IMR-90 (cell line): ENCODE measurements around the gene SLC38A9. TPM values are rescaled to one million over a fixed set of nuclear protein-coding genes. Genes with fewer than 3 reads are reported as not detected.

Experiments used
- ATAC-seq: fragments of 200-7000 bp; cut with Tn5 transposase; 2 replicates; pipeline ENCODE4 v1.9.1; 2020; ENCODE audit warnings: low read depth, mild to moderate bottlenecking, moderate library complexity
- BruUV-seq: library from RNA; stranded (reverse); fragments of 400-500 nt; replicated peaks from 2 replicates; lab custom pipeline; 2021; lab: Mats Ljungman, UMichigan
- CTCF ChIA-PET: fragments of 300-600 bp; formaldehyde crosslinking; extraction: SDS; loops from one replicate; lab custom pipeline; 2021; ENCODE audit warnings: antibody characterized with exemption; lab: Yijun Ruan, JAX
- POLR2A ChIA-PET: fragments of 300-600 bp; sonication (Branson Sonifier 250); formaldehyde crosslinking; loops from one replicate; lab custom pipeline; 2022; ENCODE audit warnings: antibody characterized with exemption; ENCODE audit not compliant: unreplicated experiment; lab: Charles Lee
- DNase-seq: peaks from one replicate; pipeline ENCODE4 v3.0.0; 2013
- H2AFZ ChIP-seq: replicated peaks from 2 replicates; pipeline ENCODE3; 2013; ENCODE audit warnings: low read length, mild to moderate bottlenecking; ENCODE audit not compliant: poor library complexity
- H2AK5ac ChIP-seq: 2 replicates; pipeline ENCODE4 v1.6.1; 2013; ENCODE audit warnings: low read depth, low read length, inconsistent platforms
- H2AK9ac ChIP-seq: replicated peaks from 2 replicates; pipeline ENCODE3; 2013; ENCODE audit warnings: mild to moderate bottlenecking, low read depth, low read length, moderate library complexity; ENCODE audit not compliant: poor library complexity
- H2BK120ac ChIP-seq: 2 replicates; pipeline ENCODE4 v1.6.1; 2013; ENCODE audit warnings: low read depth, low read length, inconsistent platforms
- H2BK15ac ChIP-seq: 3 replicates; pipeline ENCODE4 v1.6.1; 2013; ENCODE audit warnings: low read depth, low read length, inconsistent platforms
- H2BK20ac ChIP-seq: 2 replicates; pipeline ENCODE4 v1.6.1; 2013; ENCODE audit warnings: low read depth, mild to moderate bottlenecking, inconsistent platforms, low read length, moderate library complexity
- H2BK5ac ChIP-seq: 2 replicates; pipeline ENCODE4 v1.6.1; 2013; ENCODE audit warnings: mild to moderate bottlenecking, low read depth, low read length, inconsistent platforms; ENCODE audit not compliant: poor library complexity, severe bottlenecking
- H3K14ac ChIP-seq: replicated peaks from 2 replicates; pipeline ENCODE4 v1.6.1; 2013; ENCODE audit warnings: low read depth, low read length, inconsistent platforms
- H3K18ac ChIP-seq: 2 replicates; pipeline ENCODE4 v1.6.1; 2013; ENCODE audit warnings: low read depth, low read length, control low read depth
- H3K23ac ChIP-seq: 2 replicates; pipeline ENCODE4 v1.6.1; 2013; ENCODE audit warnings: low read depth, low read length, inconsistent platforms
- H3K27ac ChIP-seq: 2 replicates; pipeline ENCODE4 v1.5.1; 2013; ENCODE audit warnings: mild to moderate bottlenecking, control low read depth, low read length; ENCODE audit not compliant: insufficient read depth
- H3K27me3 ChIP-seq: 2 replicates; pipeline ENCODE4 v1.6.1; 2013; ENCODE audit warnings: low read length; ENCODE audit not compliant: control insufficient read depth, insufficient read depth
- H3K36me3 ChIP-seq: 2 replicates; pipeline ENCODE4 v1.6.1; 2013; ENCODE audit warnings: low read length, mixed read lengths; ENCODE audit not compliant: control insufficient read depth, insufficient read depth
- H3K4ac ChIP-seq: 2 replicates; pipeline ENCODE4 v1.6.1; 2013; ENCODE audit warnings: low read depth, low read length, inconsistent platforms
- H3K4me1 ChIP-seq: 2 replicates; pipeline ENCODE4 v1.6.1; 2013; ENCODE audit warnings: low read length, mixed read lengths; ENCODE audit not compliant: control insufficient read depth, insufficient read depth
- H3K4me2 ChIP-seq: 2 replicates; pipeline ENCODE4 v1.6.1; 2013; ENCODE audit warnings: low read depth, mild to moderate bottlenecking, control low read depth, low read length, moderate library complexity
- H3K4me3 ChIP-seq: 2 replicates; pipeline ENCODE4 v1.5.1; 2013; ENCODE audit warnings: low read depth, mild to moderate bottlenecking, control low read depth, low read length, moderate library complexity; ENCODE audit not compliant: insufficient read depth
- H3K56ac ChIP-seq: 2 replicates; pipeline ENCODE4 v1.6.1; 2013; ENCODE audit warnings: low read length, inconsistent platforms; ENCODE audit not compliant: insufficient read depth; ENCODE audit errors: extremely low read depth
- H3K79me1 ChIP-seq, 2 experiments: 2 replicates each; pipeline ENCODE4 v1.6.1; 2013; ENCODE audit warnings: low read length in 2 of 2, inconsistent platforms in 1 of 2, low read depth in 1 of 2
- H3K9ac ChIP-seq: 2 replicates; pipeline ENCODE4 v1.6.1; 2013; ENCODE audit warnings: low read depth, low read length, control low read depth
- H3K9me1 ChIP-seq: 2 replicates; pipeline ENCODE4 v1.6.1; 2013; ENCODE audit warnings: low read length, inconsistent platforms; ENCODE audit not compliant: insufficient read depth
- H3K9me3 ChIP-seq: 2 replicates; pipeline ENCODE4 v1.6.1; 2013; ENCODE audit warnings: low read length; ENCODE audit not compliant: control insufficient read depth, insufficient read depth
- H4K20me1 ChIP-seq: 2 replicates; pipeline ENCODE4 v1.6.1; 2013; ENCODE audit warnings: low read length, inconsistent platforms; ENCODE audit not compliant: insufficient read depth
- H4K5ac ChIP-seq: 2 replicates; pipeline ENCODE4 v1.6.1; 2013; ENCODE audit warnings: mild to moderate bottlenecking, low read depth, low read length, control low read depth
- H4K8ac ChIP-seq, 2 experiments: 2 replicates each; pipeline ENCODE4 v1.6.1; 2013; ENCODE audit warnings: low read depth in 2 of 2, low read length in 2 of 2, control low read depth in 1 of 2, inconsistent platforms in 1 of 2
- H4K91ac ChIP-seq: 2 replicates; pipeline ENCODE4 v1.6.1; 2013; ENCODE audit warnings: low read depth, low read length, inconsistent platforms; ENCODE audit not compliant: insufficient read depth
- BHLHE40 ChIP-seq: fragments of 150-350 bp; IDR thresholded peaks from 2 replicates; pipeline ENCODE4 v1.6.1; 2016; ENCODE audit warnings: mild to moderate bottlenecking, low read depth, low read length
- CEBPB ChIP-seq: IDR thresholded peaks from 2 replicates; pipeline ENCODE4 v1.6.1; 2012; ENCODE audit warnings: low read depth, low read length, improper control_type of control experiment
- CHD1 ChIP-seq: IDR thresholded peaks from 2 replicates; pipeline ENCODE4 v1.6.1; 2012; ENCODE audit warnings: low read depth, low read length, improper control_type of control experiment
- FOS ChIP-seq: fragments of 150-350 bp; IDR thresholded peaks from 2 replicates; pipeline ENCODE4 v1.6.1; 2016; ENCODE audit warnings: low read depth, low read length
- MAFK ChIP-seq: IDR thresholded peaks from 2 replicates; pipeline ENCODE4 v1.6.1; 2012; ENCODE audit warnings: low read depth, low read length, improper control_type of control experiment
- MAZ ChIP-seq: IDR thresholded peaks from 2 replicates; pipeline ENCODE4 v1.6.1; 2012; ENCODE audit warnings: low read depth, mild to moderate bottlenecking, low read length, improper control_type of control experiment, moderate library complexity, borderline replicate concordance
- MXI1 ChIP-seq: IDR thresholded peaks from 2 replicates; pipeline ENCODE4 v1.6.1; 2012; ENCODE audit warnings: low read depth, mild to moderate bottlenecking, low read length, moderate library complexity, borderline replicate concordance
- NFE2L2 ChIP-seq: fragments of 150-350 bp; IDR thresholded peaks from 2 replicates; pipeline ENCODE4 v1.6.1; 2016; ENCODE audit warnings: low read depth, mild to moderate bottlenecking, low read length
- POLR2A ChIP-seq: IDR thresholded peaks from 2 replicates; pipeline ENCODE4 v1.6.1; 2012; ENCODE audit warnings: mild to moderate bottlenecking, low read depth, low read length
- RAD21 ChIP-seq: IDR thresholded peaks from 2 replicates; pipeline ENCODE4 v1.6.1; 2012; ENCODE audit warnings: low read length, improper control_type of control experiment
- RCOR1 ChIP-seq: IDR thresholded peaks from 2 replicates; pipeline ENCODE4 v1.6.1; 2012; ENCODE audit warnings: mild to moderate bottlenecking, low read length, improper control_type of control experiment; ENCODE audit not compliant: insufficient replicate concordance
- RFX5 ChIP-seq: IDR thresholded peaks from 2 replicates; pipeline ENCODE4 v1.8.0; 2012; ENCODE audit warnings: low read depth, mild to moderate bottlenecking, low read length, moderate library complexity
- SMC3 ChIP-seq: fragments of 150-350 bp; IDR thresholded peaks from 2 replicates; pipeline ENCODE4 v1.6.1; 2016; ENCODE audit warnings: low read depth, mild to moderate bottlenecking, antibody characterized with exemption, low read length, moderate library complexity
- WGBS, 2 experiments: methylation state at CpG; one replicate each; pipeline versions ENCODE4 v1.1.5 to v1.1.7; 2013; ENCODE audit warnings: missing lambda C conversion rate in 2 of 2; ENCODE audit not compliant: insufficient read length in 1 of 2; ENCODE audit errors: extremely low coverage in 2 of 2; 5-methylcytosine and 5-hydroxymethylcytosine counted together
- dilution Hi-C: fragments of 300-500 bp; cut with HindIII; formaldehyde crosslinking; loops from one replicate; pipeline ENCODE4 v1.14.3; 2018; ENCODE audit warnings: low sequenced_read_pairs; ENCODE audit not compliant: unreplicated experiment
- in situ Hi-C: fragments of 300-500 bp; cut with MboI; formaldehyde crosslinking; loops from 3 replicates; pipeline ENCODE4 v1.14.3; 2019; ENCODE audit warnings: low sequenced_read_pairs, inconsistent platforms, mixed read lengths
- intact Hi-C: fragments of 100-400 bp; cut with micrococcal nuclease; formaldehyde crosslinking; loops from 2 replicates; pipeline ENCODE4 v1.10.0; 2022
- polyA plus RNA-seq, 3 experiments: library from polyadenylated mRNA; depleted of rRNA; stranded (reverse); fragments of >200 nt; gene quantifications; 2 replicates each; pipeline ENCODE4 v1.2.3, GENCODE V29; 2012; ENCODE audit warnings: low replicate concordance in 1 of 3
- total RNA-seq: library from RNA; depleted of rRNA; stranded (reverse); fragments of >200 nt; gene quantifications from 2 replicates; pipeline ENCODE4 v1.2.3, GENCODE V29; 2012
- TF ChIP-seq, protein P1 (sequence below): conservative IDR thresholded peaks from 2 replicates; pipeline ENCODE4 v1.5.1; 2012; ENCODE audit warnings: mild to moderate bottlenecking, low read depth, low read length, improper control_type of control experiment
- TF ChIP-seq, protein P2 (sequence below): fragments of 150-350 bp; IDR thresholded peaks from 2 replicates; pipeline ENCODE4 v1.6.1; 2016; ENCODE audit warnings: low read depth, mild to moderate bottlenecking, low read length, moderate library complexity, borderline replicate concordance

SLC38A9 gene
- total and polyA plus RNA-seq, 2 of the 4 experiments (the other 2 are of a cell fraction), result 10.5 to 24.2 TPM

DNA sequence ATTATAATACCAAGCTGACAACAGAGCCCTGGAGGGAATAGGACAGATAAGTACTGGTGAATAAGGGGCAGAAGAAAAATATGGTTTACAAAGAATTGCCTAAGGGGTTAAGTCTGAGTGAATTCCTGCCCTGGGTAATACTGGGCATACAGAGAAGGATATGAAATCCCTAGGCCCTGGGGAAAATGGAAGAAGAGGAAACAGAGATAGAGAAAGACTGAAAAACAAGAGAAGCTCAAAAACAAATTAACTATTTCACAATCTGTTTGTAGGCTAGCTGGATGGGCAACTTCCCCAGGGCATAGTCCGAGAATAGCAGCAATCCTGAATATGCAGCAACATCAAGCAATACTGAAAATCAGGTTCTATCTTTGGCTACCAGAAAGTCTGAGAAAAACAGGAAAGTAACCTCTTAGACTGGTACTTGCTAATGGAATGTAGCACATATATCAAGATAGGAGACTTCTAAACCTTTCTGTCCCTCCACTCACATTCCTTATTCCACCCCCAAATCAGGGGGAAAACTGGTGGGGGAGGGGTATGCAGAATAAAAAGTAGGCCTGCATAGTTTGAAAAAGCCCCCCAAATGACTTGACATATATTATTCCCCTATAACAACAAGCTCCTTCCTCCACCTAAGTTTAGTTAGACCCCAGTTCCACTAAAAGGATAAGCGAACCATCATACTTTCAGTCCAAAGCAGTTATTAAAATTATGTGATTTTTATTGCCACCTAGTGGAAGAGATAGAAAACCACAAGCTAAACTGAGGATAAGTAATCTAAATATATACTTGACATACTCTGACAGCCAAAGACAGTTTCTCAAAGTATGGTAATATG is 20.6 kb downstream of the SLC38A9 start:
- peaks cover 3% of the 10 kb centered on the region; the same call in 1 of the 2 replicates for H4K20me1 ChIP-seq
- H3K4ac ChIP-seq, result 0 out of 2 replicates have a peak overlapping the region, but pooled peaks have one; percentile 7
- 0 out of 2 replicates have a peak overlapping the region, but pooled peaks have one; percentile 7 for H2BK120ac ChIP-seq
- ChIA-PET POLR2A (no interaction called here), CTCF (interaction anchor here (0.7 to 1.5 kb wide), 8 partner anchors 13 to 324 kb away, joined by 3 to 4 read pairs (median 3); no protein-coding TSS in a partner anchor)
- no peak overlapping the region for H3K14ac ChIP-seq
- no peak overlapping the region for H3K4me3 ChIP-seq
- H3K36me3 ChIP-seq, result no peaks in the 10 kb centered on the region
- H4K5ac ChIP-seq, result peak overlapping the region; percentile 12; the same call in 1 of the 2 replicates
- no peak overlapping the region for H2BK5ac ChIP-seq
- intact Hi-C loops (loop anchor here (1.0 to 5.0 kb wide), 6 partner anchors 157 to 519 kb away; partner anchors contain the start of genes CDC20B and PLPP1), in situ Hi-C loops (no loop called here), dilution Hi-C loops (no loop called here)
- no peaks in the 10 kb centered on the region for H3K9me3 ChIP-seq
- no TSS peak for BruUV-seq
- no peaks in the 10 kb centered on the region for H3K27me3 ChIP-seq
- H2AK9ac ChIP-seq, result no peak overlapping the region
- no CpG with 5 or more reads among the region's 2 CpGs for WGBS, 2 experiments
- H3K23ac ChIP-seq, result 0 out of 2 replicates have a peak overlapping the region, but pooled peaks have one; percentile 60
- H2BK15ac ChIP-seq, result no peak overlapping the region
- H3K79me1 ChIP-seq, result peaks cover 0 to 5% of the 10 kb centered on the region in 2 experiments; a peak in 1 of 4 replicates
- H3K4me1 ChIP-seq, result no peaks in the 10 kb centered on the region; the same call in 1 of the 2 replicates
- H3K9ac ChIP-seq, result 0 out of 2 replicates have a peak overlapping the region, but pooled peaks have one; percentile 34
- DNase-seq (peak; percentile 59), ATAC-seq (peak; percentile 75)
- H3K9me1 ChIP-seq, result no peaks in the 10 kb centered on the region
- H4K91ac ChIP-seq, result 0 out of 2 replicates have a peak overlapping the region, but pooled peaks have one; percentile 30
- H3K27ac ChIP-seq, result no peak overlapping the region
- H2AFZ ChIP-seq, result no peak overlapping the region
- H3K18ac ChIP-seq, result no peak overlapping the region
- no peak overlapping the region for H4K8ac ChIP-seq
- no peak overlapping the region for H3K4me2 ChIP-seq
- no peak overlapping the region for H2BK20ac ChIP-seq
- 0 out of 2 replicates have a peak overlapping the region, but pooled peaks have one; percentile 2 for H2AK5ac ChIP-seq
- no peak overlapping the region for H3K56ac ChIP-seq
- TF ChIP-seq RFX5, result no peak
- peak; percentile 65 for TF ChIP-seq RAD21
- TF ChIP-seq POLR2A, result no peak
- TF ChIP-seq SMC3, result peak; percentile 78
- TF ChIP-seq NFE2L2, result no peak
- peak; percentile 59; the same call in 1 of the 2 replicates for TF ChIP-seq CEBPB
- TF ChIP-seq FOS, result no peak
- TF ChIP-seq, protein P1, sequence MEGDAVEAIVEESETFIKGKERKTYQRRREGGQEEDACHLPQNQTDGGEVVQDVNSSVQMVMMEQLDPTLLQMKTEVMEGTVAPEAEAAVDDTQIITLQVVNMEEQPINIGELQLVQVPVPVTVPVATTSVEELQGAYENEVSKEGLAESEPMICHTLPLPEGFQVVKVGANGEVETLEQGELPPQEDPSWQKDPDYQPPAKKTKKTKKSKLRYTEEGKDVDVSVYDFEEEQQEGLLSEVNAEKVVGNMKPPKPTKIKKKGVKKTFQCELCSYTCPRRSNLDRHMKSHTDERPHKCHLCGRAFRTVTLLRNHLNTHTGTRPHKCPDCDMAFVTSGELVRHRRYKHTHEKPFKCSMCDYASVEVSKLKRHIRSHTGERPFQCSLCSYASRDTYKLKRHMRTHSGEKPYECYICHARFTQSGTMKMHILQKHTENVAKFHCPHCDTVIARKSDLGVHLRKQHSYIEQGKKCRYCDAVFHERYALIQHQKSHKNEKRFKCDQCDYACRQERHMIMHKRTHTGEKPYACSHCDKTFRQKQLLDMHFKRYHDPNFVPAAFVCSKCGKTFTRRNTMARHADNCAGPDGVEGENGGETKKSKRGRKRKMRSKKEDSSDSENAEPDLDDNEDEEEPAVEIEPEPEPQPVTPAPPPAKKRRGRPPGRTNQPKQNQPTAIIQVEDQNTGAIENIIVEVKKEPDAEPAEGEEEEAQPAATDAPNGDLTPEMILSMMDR, result peak; percentile 69
- no peak for TF ChIP-seq MXI1
- TF ChIP-seq, protein P2, sequence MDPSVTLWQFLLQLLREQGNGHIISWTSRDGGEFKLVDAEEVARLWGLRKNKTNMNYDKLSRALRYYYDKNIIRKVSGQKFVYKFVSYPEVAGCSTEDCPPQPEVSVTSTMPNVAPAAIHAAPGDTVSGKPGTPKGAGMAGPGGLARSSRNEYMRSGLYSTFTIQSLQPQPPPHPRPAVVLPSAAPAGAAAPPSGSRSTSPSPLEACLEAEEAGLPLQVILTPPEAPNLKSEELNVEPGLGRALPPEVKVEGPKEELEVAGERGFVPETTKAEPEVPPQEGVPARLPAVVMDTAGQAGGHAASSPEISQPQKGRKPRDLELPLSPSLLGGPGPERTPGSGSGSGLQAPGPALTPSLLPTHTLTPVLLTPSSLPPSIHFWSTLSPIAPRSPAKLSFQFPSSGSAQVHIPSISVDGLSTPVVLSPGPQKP, result no peak
- TF ChIP-seq MAZ, result no peak
- TF ChIP-seq RCOR1, result no peak
- TF ChIP-seq BHLHE40, result no peak
- TF ChIP-seq MAFK, result no peak
- no peak for TF ChIP-seq CHD1
